Left hindlimb (tissue), 1 donor: ENCODE measurements around the gene CELSR2.

Experiments used
- DNase-seq: peaks from one replicate; pipeline ENCODE4 v3.0.0-alpha.2; 2018

The CELSR2 gene

DNA sequence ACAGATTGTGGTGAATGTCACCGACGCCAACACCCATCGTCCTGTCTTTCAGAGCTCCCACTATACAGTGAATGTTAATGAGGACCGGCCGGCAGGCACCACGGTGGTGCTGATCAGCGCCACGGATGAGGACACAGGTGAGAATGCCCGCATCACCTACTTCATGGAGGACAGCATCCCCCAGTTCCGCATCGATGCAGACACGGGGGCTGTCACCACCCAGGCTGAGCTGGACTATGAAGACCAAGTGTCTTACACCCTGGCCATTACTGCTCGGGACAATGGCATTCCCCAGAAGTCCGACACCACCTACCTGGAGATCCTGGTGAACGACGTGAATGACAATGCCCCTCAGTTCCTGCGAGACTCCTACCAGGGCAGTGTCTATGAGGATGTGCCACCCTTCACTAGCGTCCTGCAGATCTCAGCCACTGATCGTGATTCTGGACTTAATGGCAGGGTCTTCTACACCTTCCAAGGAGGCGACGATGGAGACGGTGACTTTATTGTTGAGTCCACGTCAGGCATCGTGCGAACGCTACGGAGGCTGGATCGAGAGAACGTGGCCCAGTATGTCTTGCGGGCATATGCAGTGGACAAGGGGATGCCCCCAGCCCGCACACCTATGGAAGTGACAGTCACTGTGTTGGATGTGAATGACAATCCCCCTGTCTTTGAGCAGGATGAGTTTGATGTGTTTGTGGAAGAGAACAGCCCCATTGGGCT is 3.0 kb downstream of the CELSR2 start:
- no peak for DNase-seq

DNA sequence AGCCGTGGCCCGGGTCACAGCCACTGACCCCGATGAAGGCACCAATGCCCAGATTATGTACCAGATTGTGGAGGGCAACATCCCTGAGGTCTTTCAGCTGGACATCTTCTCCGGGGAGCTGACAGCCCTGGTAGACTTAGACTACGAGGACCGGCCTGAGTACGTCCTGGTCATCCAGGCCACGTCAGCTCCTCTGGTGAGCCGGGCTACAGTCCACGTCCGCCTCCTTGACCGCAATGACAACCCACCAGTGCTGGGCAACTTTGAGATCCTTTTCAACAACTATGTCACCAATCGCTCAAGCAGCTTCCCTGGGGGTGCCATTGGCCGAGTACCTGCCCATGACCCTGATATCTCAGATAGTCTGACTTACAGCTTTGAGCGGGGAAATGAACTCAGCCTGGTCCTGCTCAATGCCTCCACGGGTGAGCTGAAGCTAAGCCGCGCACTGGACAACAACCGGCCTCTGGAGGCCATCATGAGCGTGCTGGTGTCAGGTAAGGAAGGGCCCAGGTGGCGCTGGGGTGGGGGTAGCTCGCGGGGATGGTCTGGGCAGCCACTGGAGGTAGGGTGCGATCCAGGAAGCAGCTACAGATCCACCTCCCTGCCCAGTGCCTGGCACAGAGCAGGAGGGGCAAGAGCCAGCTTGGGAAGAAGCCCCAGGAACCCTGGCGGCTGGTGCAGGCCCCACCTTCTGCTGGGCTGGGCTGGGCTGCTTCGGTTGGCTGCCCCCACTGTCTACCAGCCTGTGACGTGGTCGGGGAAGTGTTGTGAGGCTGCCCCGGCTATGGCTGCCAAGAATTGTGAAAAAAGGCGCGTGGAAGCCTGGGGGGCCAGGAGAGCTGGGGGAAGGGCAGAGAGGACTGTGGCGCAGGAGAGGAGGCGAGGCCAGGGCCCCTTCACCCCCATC is 3.8 kb downstream of the CELSR2 start:
- DNase-seq = no peak

DNA sequence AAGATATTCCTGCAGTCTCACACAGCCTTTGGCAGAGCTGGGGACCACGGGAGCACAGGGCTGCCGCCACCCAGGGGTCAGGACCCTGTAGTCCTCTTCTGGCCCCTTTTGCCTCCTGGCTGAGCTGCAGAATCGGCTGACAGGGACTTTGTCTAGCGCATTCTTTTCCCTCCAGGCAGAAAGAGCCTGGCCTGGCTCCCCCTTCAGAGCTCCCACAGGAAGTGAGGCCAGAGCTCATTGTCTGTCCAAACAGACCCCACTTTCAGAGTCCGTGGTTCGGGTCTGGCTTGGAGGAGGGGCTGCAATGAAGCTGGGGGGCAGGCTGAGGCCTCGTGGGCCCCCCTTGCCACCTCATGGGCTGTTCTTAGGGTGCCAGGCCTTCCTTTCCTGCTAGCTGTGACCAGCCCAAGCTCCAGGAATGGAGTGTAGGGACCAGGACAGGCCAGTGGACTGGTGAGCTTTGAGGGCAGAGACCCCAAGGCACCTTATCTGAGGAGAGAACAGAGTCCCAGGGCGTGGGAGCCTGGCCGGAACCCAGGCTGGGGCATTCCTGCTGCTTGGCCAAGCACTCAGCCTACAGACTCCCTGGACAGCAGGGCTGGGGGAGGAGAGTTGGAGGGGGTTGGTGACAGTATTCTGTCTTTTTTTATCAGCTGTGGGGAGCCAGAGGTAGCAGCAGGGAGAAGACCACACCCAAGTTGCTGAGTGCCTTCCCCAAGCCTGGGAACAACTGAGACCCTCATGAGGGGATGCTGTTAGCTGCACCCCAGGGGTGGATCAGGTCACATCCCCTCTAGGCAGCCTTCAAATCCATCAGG is 4.7 kb downstream of the CELSR2 start:
- peak; percentile 34 for DNase-seq

DNA sequence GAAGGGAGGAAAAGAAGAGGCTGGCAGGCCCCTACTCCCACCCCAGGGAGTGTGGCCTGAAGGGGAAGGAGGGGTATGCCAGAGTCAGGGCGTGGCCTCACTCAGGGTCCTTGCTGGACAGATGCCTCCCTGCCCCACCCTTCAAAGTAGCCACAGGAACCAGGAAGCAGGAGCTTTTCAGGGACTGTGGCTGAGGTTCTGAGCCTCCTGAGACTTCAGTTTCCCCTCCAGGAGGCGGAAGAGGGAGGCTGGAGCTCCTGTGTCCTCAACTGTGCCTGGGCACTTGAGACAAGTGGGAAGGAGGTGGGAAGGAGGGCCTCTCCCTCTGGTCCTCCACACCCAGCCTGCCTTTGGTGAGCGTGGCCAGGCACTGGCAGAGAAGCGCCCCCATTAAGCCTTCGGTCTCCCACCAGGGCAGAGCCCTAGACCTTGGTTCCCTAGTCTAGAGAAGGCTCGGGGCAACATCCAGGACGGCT is 5.3 kb downstream of the CELSR2 start:
- DNase-seq = peak; percentile 34

DNA sequence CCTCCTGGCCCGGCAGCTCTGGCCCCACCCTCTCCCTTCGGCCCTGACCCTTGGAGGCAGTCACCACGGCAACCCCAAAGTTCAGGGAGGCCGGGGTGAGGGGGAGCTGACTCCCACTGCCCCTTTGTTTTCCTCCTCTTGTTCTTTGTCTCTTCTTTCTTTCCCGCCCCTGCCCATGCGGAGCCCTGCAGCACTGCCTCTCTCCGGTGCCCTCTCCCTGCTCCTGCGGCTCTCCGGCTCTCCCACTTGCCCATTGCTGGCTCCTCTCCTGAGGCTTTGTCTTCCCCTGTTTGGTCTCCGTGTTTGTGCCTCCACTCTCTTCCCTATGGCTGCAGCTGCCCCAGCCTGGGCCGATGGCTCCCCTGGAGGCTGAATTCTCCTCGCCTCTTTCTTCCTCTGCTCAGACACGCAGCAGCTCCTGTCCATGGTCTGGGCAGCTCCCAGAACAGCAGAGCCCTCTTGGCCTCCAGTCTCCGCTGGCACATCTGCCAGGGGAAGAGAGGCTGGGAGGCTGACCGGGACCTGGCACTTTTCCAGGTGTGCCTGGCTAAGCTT is 5.8 kb downstream of the CELSR2 start:
- peak; percentile 28 for DNase-seq

DNA sequence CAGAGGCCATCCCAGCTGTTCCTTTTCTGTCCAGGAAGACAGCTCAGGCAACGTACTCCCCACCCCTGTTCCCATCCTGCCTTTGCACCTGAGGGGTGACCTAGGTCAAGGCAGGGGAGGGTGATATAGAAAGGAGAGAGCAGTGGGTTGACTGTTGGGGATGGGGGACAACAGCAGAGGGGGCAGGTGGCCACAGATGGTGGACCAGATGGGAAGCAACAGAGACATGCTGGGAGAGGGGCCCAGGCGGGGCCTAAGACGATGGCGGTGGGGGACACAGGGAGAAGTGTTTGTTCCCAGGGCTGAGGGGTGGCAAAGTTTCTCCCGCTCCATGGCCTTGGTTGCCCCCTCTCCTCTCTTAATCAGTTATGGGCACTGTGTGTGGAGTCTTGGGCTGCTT is 6.3 kb downstream of the CELSR2 start:
- peak; percentile 23 for DNase-seq

DNA sequence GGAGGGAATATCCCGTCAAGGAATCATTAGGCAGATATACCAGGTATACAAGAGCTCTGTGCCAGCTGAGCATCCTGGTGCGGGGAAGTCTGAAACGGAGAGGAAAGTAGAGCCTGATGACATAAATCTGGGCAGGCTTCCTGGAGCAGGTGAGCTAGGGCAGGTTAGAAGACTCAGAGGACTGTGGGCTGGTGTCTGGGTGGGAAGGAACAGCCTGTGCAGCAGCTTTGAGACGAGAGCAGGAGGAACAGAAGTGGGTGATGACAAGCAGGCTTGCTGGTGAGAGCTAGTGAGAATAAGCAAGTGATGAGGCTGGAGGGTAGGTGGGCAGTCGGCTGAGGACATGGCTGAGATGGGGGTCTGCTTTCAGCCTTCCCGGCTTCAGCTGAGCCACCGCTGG is 6.7 kb downstream of the CELSR2 start:
- DNase-seq = peak; percentile 23

DNA sequence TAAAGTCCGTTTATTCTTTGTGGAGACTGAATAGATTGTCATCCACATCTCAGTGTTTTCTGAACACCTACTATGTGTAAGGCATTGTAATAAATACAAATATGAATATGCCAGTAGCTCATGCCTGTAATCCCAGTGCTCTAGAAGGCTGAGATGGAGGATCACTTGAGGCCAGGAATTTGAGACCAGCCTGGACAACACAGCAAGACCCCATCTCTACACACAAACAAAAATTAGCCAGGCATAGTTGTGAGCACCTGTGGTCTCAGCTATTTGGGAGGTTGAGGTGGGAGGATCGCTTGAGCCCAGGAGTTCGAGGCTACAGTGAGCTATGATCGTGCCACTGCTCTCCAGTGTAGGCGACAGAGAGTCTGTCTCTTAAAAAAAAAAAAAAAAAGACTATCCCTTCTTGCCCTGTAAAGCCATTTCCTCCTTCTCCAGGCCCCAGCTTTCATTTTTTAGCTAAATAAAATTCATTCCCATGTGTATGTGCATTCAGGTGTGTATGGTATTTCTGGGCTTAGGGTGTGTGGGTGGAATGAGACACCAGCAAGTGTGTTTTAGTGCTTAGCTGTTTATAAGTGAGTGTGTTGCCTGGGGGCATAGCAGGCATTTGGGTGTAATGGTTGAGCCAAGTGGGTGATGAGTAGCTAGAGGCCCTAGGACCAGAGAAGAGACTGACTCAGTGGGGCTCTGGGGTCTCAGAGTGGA is 7.8 kb downstream of the CELSR2 start:
- peak; percentile 10 for DNase-seq

DNA sequence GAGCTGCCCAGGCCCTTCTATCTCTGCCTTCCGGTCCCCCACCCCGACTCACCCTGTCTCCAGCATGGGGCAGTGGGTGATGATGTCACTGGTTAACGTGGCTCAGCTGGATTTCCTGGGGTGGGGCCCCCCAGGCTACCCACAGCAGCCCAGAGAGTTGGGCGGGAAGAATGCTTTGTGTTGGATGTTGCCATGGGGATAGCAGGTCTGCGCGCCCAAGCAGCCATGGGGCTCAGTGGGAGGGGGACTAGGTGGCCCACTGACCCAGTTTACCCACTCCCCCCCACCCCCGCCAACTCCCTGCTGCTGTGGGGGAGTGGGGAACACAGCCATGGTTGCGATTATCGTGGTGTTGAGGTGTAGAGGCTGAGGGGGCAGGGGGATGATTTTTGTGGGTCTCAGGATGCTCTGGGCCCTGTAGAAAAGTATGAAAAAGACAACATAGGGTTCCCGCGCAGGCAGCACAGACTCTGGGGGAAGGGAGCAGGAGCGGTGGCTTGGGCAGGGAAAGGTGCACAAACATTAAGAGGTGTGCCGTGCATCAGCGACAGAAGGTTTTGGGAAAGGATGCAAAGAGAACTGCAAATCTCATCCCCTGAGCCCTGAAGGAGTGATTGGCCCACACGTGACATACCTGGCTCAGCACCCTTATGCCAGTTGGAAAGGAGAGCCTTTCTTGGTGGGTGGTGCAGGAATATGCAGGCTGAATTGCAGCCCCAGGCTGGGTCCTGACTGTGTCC is 8.5 kb downstream of the CELSR2 start:
- DNase-seq = no peak

DNA sequence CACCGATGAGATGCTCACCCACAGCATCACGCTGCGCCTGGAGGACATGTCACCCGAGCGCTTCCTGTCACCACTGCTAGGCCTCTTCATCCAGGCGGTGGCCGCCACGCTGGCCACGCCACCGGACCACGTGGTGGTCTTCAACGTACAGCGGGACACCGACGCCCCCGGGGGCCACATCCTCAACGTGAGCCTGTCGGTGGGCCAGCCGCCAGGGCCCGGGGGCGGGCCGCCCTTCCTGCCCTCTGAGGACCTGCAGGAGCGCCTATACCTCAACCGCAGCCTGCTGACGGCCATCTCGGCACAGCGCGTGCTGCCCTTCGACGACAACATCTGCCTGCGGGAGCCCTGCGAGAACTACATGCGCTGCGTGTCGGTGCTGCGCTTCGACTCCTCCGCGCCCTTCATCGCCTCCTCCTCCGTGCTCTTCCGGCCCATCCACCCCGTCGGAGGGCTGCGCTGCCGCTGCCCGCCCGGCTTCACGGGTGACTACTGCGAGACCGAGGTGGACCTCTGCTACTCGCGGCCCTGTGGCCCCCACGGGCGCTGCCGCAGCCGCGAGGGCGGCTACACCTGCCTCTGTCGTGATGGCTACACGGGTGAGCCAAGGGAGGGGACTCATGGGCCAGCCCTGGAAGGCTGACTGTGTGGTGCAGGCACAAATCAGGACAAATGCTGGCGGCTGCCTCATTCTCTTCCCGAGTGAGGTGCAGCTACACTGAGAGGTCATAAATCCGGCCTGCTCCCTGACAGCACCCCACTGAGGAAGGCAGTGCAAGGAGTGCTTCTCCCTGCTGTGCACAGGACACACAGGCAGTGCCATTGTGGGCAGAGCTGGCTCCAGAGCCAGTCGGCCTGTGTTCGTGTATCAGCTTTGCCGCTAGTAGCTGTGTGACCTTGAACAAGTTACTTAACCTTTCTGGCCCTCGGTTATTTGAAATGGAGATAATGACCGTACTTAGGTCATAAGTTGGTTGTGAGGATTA is 9.4 kb downstream of the CELSR2 start:
- no peak for DNase-seq

DNA sequence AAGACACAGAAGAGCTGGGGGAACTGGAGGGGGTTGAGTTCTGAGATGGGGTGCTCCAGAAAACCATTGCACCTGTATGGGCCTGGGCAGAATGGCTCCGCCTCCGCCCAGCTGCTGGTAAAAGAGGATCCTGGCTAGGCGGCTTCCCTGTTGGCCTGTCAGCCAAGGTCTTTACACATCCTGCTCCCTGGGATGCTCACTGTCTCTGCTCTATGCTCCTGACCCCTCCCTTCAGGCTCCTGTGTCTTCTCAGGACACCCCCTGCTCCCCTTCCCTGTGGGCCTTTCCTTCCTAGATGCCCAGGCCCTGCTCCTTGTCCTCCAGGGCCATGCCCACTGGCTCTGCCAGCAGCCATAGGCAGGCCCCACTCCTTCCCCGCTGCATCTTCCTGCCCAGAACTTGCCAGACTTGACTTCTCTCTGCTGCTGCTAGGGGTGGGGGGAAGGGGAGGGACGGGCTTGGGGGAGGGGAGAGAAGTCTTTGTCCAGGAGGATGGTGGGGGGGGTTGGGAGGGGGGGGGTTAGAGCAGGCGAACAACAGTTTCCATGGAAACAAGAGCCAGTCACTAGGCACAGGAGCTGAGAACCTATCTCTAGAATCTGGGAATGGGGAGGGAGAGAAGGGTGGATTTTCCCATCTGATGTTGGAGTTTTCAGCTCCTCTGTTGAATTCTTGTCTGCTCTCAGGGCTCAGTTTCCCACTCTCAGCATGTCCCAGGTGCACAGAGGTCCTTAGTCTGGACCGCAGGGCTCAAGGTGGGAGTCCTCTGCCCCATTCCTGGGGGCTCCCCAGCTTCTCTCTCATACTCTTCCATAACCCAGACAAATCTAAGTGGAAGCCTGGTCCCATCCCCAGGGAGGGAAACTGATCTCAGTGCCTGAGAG is 10.6 kb downstream of the CELSR2 start:
- no peak for DNase-seq

DNA sequence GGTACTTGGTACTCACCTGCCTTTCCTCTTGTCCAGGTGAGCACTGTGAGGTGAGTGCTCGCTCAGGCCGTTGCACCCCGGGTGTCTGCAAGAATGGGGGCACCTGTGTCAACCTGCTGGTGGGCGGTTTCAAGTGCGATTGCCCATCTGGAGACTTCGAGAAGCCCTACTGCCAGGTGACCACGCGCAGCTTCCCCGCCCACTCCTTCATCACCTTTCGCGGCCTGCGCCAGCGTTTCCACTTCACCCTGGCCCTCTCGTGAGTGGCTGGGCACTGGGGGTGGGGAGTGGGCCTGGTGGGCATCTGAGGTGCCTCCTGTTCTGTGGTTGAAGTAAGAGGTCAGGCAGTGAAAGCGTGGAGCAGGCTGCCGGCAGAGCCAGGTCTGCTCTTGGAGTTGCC is 11.7 kb downstream of the CELSR2 start:
- no peak for DNase-seq

DNA sequence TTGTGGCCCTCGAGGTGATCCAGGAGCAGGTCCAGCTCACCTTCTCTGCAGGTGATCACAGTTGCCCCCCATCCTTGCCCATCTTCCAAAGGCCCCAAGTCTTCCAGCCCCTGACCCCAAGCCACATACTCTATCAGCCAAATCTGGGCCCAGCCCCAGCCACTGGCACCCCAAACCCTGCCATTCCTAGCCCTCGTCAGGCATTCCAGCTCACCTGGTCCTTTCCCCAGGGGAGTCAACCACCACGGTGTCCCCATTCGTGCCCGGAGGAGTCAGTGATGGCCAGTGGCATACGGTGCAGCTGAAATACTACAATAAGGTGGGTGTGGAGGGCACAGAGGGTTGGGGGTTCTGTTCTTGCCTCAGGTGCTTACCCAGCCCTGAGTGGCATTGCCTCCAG is 12.2 kb downstream of the CELSR2 start:
- DNase-seq = no peak

DNA sequence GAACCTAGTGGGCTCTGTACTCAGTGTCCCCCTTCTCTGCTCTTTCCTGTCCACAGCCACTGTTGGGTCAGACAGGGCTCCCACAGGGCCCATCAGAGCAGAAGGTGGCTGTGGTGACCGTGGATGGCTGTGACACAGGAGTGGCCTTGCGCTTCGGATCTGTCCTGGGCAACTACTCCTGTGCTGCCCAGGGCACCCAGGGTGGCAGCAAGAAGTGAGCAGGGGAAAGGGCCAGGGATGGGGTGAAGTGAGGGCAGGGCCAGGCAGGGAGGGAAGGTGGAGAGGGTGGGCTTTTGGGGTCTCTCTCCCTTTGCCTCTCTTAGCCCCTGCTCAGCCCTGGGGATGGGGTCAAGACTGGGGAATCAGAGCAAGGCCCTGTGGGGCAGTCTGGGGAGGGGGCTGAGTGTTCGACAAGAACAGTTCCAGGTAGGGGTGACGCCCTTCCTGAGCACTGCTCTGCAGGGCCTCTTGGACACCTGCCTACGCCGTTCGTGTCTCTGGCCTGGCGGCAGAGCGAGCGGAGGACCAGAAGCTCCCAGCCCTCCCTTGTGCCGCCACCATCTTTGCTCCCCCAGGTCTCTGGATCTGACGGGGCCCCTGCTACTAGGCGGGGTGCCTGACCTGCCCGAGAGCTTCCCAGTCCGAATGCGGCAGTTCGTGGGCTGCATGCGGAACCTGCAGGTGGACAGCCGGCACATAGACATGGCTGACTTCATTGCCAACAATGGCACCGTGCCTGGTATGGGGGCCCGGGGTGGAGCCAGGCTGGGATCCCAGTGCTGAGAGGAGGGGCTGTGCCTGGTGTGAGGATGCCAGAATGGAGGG is 13.1 kb downstream of the CELSR2 start:
- no peak for DNase-seq

DNA sequence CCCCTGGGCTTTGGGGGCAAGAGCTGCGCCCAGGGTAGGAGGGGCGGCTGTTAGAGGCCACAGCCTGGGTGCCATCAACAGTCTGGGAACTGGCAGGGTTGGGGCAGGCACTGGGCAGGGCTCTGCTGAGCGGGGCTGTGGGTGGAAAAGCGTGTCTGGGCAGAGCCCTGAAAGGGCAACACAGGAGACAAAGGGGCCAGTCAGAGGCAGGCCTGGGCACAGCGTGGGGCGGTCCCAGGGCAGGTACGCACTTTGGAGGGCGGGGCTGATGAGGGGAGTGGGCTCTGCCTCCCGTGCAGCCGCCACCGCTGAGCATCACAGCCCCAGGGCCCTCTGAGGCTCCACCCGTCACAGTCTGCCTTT is 13.9 kb downstream of the CELSR2 start:
- no peak for DNase-seq

DNA sequence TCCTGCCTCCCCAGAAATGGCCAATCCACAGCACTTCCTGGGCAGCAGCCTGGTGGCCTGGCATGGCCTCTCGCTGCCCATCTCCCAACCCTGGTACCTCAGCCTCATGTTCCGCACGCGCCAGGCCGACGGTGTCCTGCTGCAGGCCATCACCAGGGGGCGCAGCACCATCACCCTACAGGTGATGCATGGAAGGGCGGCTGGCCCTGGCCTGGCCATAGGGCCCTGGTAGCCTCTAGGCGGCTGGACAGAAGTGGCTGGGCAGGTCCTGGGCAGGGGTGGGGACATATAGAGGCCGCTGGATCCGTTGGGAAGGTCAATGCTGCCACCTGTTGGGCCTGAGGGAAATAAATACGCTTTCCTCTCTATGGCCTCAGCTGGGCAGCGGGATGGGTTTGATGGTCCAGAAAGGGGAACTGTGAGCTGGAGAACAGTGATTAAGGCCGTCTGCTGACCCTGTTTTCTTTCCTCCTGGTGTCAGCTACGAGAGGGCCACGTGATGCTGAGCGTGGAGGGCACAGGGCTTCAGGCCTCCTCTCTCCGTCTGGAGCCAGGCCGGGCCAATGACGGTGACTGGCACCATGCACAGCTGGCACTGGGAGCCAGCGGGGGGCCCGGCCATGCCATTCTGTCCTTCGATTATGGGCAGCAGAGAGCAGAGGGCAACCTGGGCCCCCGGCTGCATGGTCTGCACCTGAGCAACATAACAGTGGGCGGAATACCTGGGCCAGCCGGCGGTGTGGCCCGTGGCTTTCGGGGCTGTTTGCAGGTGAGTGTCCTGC is 14.4 kb downstream of the CELSR2 start:
- peak; percentile 80 for DNase-seq

DNA sequence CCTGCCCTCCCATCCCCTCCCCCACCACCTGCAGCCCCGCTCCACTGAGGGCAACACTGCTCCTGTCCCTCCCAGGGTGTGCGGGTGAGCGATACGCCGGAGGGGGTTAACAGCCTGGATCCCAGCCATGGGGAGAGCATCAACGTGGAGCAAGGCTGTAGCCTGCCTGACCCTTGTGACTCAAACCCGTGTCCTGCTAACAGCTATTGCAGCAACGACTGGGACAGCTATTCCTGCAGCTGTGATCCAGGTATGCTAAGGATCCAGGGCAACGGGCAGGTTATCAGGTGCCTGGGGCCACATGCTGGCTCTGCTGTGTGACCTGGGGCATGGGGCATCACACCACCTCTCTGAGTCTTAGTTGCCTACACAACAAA is 15.0 kb downstream of the CELSR2 start:
- DNase-seq = no peak
